Common myeloid progenitor, CD34-positive (primary cell): ENCODE results near the gene MEIS1.

ENCODE experiments used
- CTCF ChIA-PET: fragments of 350-600 bp; sonication (Branson Sonifier 250); formaldehyde crosslinking; loops from one replicate; lab custom pipeline; 2021; ENCODE audit warnings: antibody characterized with exemption; lab: Charles Lee
- POLR2A ChIA-PET: fragments of 350-600 bp; sonication (Branson Sonifier 250); formaldehyde crosslinking; loops from one replicate; lab custom pipeline; 2021; ENCODE audit warnings: antibody characterized with exemption; lab: Charles Lee
- DNase-seq, 3 donors: peaks; one replicate each; pipeline versions ENCODE4 v3.0.0 to v3.0.0-alpha.2; 2013
- H3K27ac ChIP-seq, 2 experiments: 1 replicate in 1 of 2; 2 replicates in 1 of 2; pipeline ENCODE4 v1.7.0; 2013; ENCODE audit warnings: inconsistent platforms in 2 of 2, low read length in 2 of 2, mild to moderate bottlenecking in 2 of 2, low read depth in 1 of 2, moderate library complexity in 1 of 2; ENCODE audit not compliant: severe bottlenecking in 2 of 2, insufficient read depth in 1 of 2, poor library complexity in 1 of 2
- H3K27me3 ChIP-seq, 5 experiments: replicated peaks in 2 of 5; 1 replicate in 3 of 5; 2 replicates in 2 of 5; pipeline versions ENCODE4 v1.6.1 to v1.7.0; 2013; ENCODE audit warnings: low read length in 4 of 5, mild to moderate bottlenecking in 2 of 5, moderate library complexity in 2 of 5, inconsistent platforms in 1 of 5; ENCODE audit not compliant: insufficient read depth in 5 of 5, control insufficient read depth in 4 of 5
- H3K36me3 ChIP-seq, 4 experiments: 1 replicate in 2 of 4; 2 replicates in 2 of 4; pipeline versions ENCODE4 v1.6.1 to v1.7.0; 2013; ENCODE audit warnings: low read length in 3 of 4, control low read depth in 1 of 4, mild to moderate bottlenecking in 1 of 4; ENCODE audit not compliant: control insufficient read depth in 4 of 4, insufficient read depth in 4 of 4
- H3K4me1 ChIP-seq, 4 experiments: 1 replicate in 3 of 4; 2 replicates in 1 of 4; pipeline versions ENCODE4 v1.6.1 to v1.7.1; 2013; ENCODE audit warnings: low read length in 3 of 4, mild to moderate bottlenecking in 3 of 4, control low read depth in 1 of 4, inconsistent platforms in 1 of 4, moderate library complexity in 1 of 4; ENCODE audit not compliant: control insufficient read depth in 4 of 4, insufficient read depth in 4 of 4; ENCODE audit errors: control extremely low read depth in 1 of 4
- H3K4me3 ChIP-seq, 7 experiments: 1 replicate in 4 of 7; 2 replicates in 3 of 7; pipeline versions ENCODE4 v1.5.1 to v1.7.0; 2013; ENCODE audit warnings: mild to moderate bottlenecking in 7 of 7, low read length in 6 of 7, moderate library complexity in 6 of 7, inconsistent platforms in 2 of 7, low read depth in 2 of 7, control low read depth in 1 of 7; ENCODE audit not compliant: insufficient read depth in 4 of 7, control insufficient read depth in 1 of 7; ENCODE audit errors: extremely low read depth in 1 of 7
- H3K9me3 ChIP-seq, 5 experiments: 1 replicate in 4 of 5; 2 replicates in 1 of 5; pipeline versions ENCODE4 v1.6.1 to v1.7.1; 2013; ENCODE audit warnings: low read length in 4 of 5, mild to moderate bottlenecking in 2 of 5, inconsistent platforms in 1 of 5, low read depth in 1 of 5, moderate library complexity in 1 of 5; ENCODE audit not compliant: control insufficient read depth in 4 of 5, insufficient read depth in 2 of 5; ENCODE audit errors: control extremely low read depth in 1 of 5
- WGBS: methylation state at CpG from one replicate; pipeline ENCODE4 v1.1.5; 2013; ENCODE audit not compliant: insufficient coverage; 5-methylcytosine and 5-hydroxymethylcytosine counted together

The MEIS1 gene

GRCh38 chr2:66405473-66405872 lies 29.5 kb upstream of the MEIS1 start:
- DNase-seq = no peak
- no peaks in the 10 kb centered on the region for H3K27me3 ChIP-seq
- no peak overlapping the region for H3K27ac ChIP-seq
- no CpG with 5 or more reads among the region's 4 CpGs for WGBS
- peaks cover 0 to 6% (median 2%) of the 10 kb centered on the region in 5 experiments for H3K9me3 ChIP-seq
- ChIA-PET CTCF (no interaction called here), POLR2A (no interaction called here)
- no peaks in the 10 kb centered on the region for H3K4me1 ChIP-seq
- H3K4me3 ChIP-seq = no peak overlapping the region
- no peaks in the 10 kb centered on the region for H3K36me3 ChIP-seq

GRCh38 chr2:66408905-66409304 lies 26.0 kb upstream of the MEIS1 start:
- Histone ChIP-seq H3K27ac (no peak overlapping the region), H3K9me3 (no peaks in the 10 kb centered on the region), H3K36me3 (no peaks in the 10 kb centered on the region), H3K27me3 (no peaks in the 10 kb centered on the region), H3K4me1 (no peaks in the 10 kb centered on the region), H3K4me3 (no peak overlapping the region)
- POLR2A ChIA-PET = no interaction called here
- DNase-seq = no peak
- CTCF ChIA-PET = no interaction called here
- 86% methylated on average over 1 of the region's 2 CpGs for WGBS

GRCh38 chr2:66412874-66413273 lies 22.1 kb upstream of the MEIS1 start:
- Histone ChIP-seq H3K27ac (no peak overlapping the region), H3K9me3 (no peaks in the 10 kb centered on the region), H3K4me3 (no peak overlapping the region), H3K36me3 (no peaks in the 10 kb centered on the region), H3K27me3 (no peaks in the 10 kb centered on the region), H3K4me1 (no peaks in the 10 kb centered on the region)
- 100% methylated on average over 1 of the region's 1 CpG for WGBS
- ChIA-PET POLR2A (no interaction called here), CTCF (interaction anchor here (0.5 kb wide), 1 partner anchor 18 kb away, joined by 4 read pairs; no protein-coding TSS in a partner anchor)
- no peak for DNase-seq

- no peak for DNase-seq
- Histone ChIP-seq H3K27ac (no peak overlapping the region), H3K4me3 (no peak overlapping the region), H3K9me3 (no peaks in the 10 kb centered on the region), H3K27me3 (no peaks in the 10 kb centered on the region), H3K4me1 (no peaks in the 10 kb centered on the region), H3K36me3 (no peaks in the 10 kb centered on the region)
- no CpG with 5 or more reads among the region's 1 CpG for WGBS
- ChIA-PET POLR2A (no interaction called here), CTCF (no interaction called here)
Measured at GRCh38 chr2:66414896-66415295, 20.0 kb upstream of the MEIS1 start.

GRCh38 chr2:66418381-66418780 lies 16.5 kb upstream of the MEIS1 start:
- peak overlapping the region in 1 of 7 experiments; percentile 55 for H3K4me3 ChIP-seq
- DNase-seq = no peak
- 96% methylated on average over 15 of the region's 18 CpGs for WGBS
- POLR2A ChIA-PET = interaction anchor here (1.0 kb wide), 1 partner anchor 9 kb away, joined by 6 read pairs; no protein-coding TSS in a partner anchor
- H3K9me3 ChIP-seq = no peaks in the 10 kb centered on the region
- H3K36me3 ChIP-seq = no peaks in the 10 kb centered on the region
- CTCF ChIA-PET = interaction anchor here (1.0 to 1.7 kb wide), 2 partner anchors 8 to 26 kb away, joined by 3 to 5 read pairs; no protein-coding TSS in a partner anchor
- H3K4me1 ChIP-seq = peaks cover 0 to 6% (median under 1%) of the 10 kb centered on the region in 4 experiments
- H3K27ac ChIP-seq = no peak overlapping the region
- no peaks in the 10 kb centered on the region for H3K27me3 ChIP-seq

GRCh38 chr2:66421612-66422011 lies 13.3 kb upstream of the MEIS1 start:
- ChIA-PET POLR2A (no interaction called here), CTCF (interaction anchor here (1.1 kb wide), 1 partner anchor 9 kb away, joined by 4 read pairs; no protein-coding TSS in a partner anchor)
- Histone ChIP-seq H3K36me3 (no peaks in the 10 kb centered on the region), H3K27me3 (peaks cover 0 to 13% (median 9%) of the 10 kb centered on the region in 5 experiments), H3K4me1 (peaks cover 0 to 31% (median 16%) of the 10 kb centered on the region in 4 experiments), H3K9me3 (no peaks in the 10 kb centered on the region), H3K27ac (peak overlapping the region; percentile 20 to 29), H3K4me3 (peak overlapping the region in 2 of 7 experiments; percentile 46 to 60)
- DNase-seq = peak in 1 of 3 donors; percentile 65
- 50% methylated on average over 1 of the region's 1 CpG for WGBS

- ChIA-PET POLR2A (interaction anchor here (0.6 kb wide), 1 partner anchor 1225 kb away, joined by 3 read pairs; no protein-coding TSS in a partner anchor), CTCF (interaction anchor here (1.6 to 2.7 kb wide), 3 partner anchors 11 to 152 kb away, joined by 3 to 11 read pairs (median 9); partner anchors contain the start of gene MEIS1)
- H3K4me3 ChIP-seq = peak overlapping the region in 1 of 7 experiments; percentile 42
- H3K36me3 ChIP-seq = no peaks in the 10 kb centered on the region
- peaks cover 0 to 22% (median 12%) of the 10 kb centered on the region in 5 experiments for H3K27me3 ChIP-seq
- peak in 1 of 3 donors; percentile 18 for DNase-seq
- no CpG with 5 or more reads among the region's 2 CpGs for WGBS
- no peak overlapping the region for H3K27ac ChIP-seq
- no peaks in the 10 kb centered on the region for H3K9me3 ChIP-seq
- peaks cover 0 to 37% (median 19%) of the 10 kb centered on the region in 4 experiments for H3K4me1 ChIP-seq
Measured at GRCh38 chr2:66423391-66424124, 11.4 kb upstream of the MEIS1 start.
